HG03175 (cell line): ENCODE results near the gene TPGS2.
A peak's percentile ranks its signal among the peaks of the same experiment; 100 is the strongest.
"Not testable (repeated sequence)": the region's sequence is repeated elsewhere in the genome, so short reads cannot be mapped to it uniquely, and the experiment has no call there.

Experiments used
- ATAC-seq: cut with Tn5 transposase; IDR thresholded peaks from one replicate; pipeline ENCODE4 v1.9.1; 2021; ENCODE audit warnings: mild to moderate bottlenecking, moderate library complexity; ENCODE audit not compliant: unreplicated experiment

TPGS2 gene

GRCh38 chr18:36825526-36825925 is 3.3 kb downstream of the TPGS2 start:
- no peak for ATAC-seq

DNA sequence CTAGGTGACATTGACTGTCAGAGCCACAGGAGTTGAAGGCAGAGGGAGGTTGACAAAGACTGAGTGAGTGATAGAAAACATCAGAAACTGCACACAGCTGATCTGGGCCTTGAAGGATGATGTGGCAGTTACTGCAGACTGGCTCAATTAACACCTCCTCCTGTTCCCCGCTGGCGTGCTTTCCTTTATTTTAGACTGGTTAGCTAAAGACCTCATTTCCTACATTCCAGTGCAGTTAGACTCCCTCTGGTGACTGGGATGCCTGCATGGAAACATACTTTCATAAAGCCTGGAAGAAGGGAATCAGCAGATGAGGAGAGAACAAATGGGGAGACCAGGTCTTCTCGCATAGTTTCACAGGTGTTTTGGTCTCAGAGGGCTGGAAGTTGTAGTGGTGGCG is 7.1 kb downstream of the TPGS2 start:
- no peak for ATAC-seq

GRCh38 chr18:36819621-36820020 is 9.2 kb downstream of the TPGS2 start:
- ATAC-seq: no peak

- no peak for ATAC-seq
These were observed 10.2 kb downstream of the TPGS2 start for GRCh38 chr18:36818652-36819051.

DNA sequence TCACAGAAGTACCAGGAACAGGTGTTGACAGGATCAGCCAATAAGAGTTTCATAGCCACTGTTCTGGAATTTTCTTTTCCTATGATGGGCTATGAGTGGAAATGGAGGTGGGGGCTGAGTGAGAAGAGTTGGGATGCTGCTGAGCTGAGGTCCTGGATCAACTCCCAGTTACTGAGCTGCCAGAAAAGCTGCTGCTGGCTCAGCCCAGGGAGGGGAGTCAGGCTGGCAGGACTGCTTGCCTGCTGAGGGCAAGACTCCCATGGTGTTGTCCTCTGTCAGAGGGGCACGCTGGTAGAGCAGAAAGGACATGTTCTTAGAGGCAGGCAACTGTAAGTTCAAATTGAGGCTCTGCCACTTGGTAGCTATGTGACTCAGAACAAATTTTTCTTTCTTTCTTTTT is 11.8 kb downstream of the TPGS2 start:
- ATAC-seq: no peak

- ATAC-seq: not testable (repeated sequence)
These were observed 12.7 kb downstream of the TPGS2 start for GRCh38 chr18:36816096-36816495.

DNA sequence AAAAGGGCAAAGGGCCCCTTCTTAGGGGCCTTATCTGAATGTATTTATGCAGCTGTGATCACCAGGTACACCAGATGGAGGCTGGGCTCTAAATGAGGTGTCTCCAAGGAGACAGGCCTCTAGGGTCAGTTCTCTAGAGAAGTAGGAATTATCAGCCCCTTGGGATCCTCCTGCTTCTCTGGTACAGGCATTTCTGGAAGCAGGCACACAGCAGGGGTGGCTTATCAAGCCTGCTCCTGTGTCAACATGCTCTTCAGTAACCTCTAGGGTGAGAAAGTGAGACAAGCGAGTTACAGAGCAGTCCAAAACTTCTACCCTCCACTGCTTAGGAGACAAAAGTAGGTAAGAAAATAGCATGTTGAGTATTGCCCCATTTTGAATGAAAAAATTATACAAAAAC is 13.8 kb downstream of the TPGS2 start:
- no peak for ATAC-seq

DNA sequence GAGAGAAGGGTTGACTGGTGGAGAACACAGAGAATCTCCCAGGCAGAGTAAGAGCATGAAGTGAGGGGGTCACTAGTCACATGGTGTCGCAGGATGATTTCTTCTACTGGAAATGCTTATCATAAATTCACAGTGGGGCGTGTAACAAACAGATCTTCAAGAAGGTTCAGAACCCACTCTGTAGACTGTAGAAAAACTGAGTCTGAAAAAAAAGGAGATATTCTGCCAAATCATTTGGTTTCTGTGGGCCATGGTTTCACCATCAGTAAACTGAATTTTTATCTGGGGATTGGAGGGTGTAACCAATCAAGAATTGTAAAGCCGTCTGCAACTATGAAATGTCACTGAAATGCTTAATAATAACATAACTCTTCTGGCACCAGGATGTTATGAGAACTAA is 15.0 kb downstream of the TPGS2 start:
- no peak for ATAC-seq

DNA sequence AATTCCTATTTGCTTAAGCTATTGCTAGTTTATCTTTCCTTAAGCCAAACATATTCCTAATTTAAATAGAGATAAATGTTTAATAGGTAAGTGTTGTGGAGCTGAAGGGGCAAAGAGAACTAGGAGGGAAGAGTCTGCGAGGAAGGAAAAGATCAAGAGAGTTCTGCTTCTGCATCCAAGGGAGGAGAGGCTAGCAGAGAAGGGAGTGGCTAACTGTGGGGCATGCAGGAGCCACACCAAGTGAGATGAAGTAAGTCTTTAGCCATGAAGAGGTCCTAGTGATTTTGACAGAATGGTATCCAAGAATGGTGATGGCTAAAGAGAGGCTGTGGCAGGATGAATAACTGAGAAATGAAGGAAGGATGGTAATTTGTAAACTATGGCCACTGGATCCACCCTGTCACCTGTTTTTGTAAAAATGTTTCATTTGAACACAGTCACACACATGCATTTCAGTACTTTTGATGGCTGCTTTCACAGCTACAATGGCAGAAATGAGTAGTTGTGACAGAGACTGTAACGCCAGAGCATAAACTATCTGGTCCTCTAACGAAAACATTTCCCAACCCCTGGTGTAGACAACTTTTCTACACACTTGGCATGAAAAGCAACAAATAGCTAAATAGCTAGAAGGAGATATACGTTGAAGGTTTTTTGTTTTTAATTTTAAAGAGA is 15.6 kb downstream of the TPGS2 start:
- no peak for ATAC-seq

DNA sequence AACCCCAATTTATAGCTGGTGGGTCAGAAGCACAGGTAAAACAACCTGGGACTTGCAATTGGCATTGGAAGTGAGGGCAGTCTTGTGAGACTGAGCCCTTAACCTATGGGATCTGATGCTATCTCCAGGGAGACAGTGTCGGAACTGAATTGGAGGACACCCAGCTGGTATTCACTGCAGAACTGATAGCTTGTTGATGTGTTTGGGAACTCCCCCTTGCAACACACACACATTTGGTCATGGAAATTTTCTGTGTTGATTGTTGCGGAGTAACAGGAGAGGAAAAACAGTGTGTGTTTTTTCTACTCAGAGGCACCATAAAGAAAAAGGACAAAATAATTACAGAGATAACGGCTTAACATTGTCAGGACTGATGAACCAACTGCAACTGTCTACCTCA is 16.1 kb downstream of the TPGS2 start:
- no peak for ATAC-seq

DNA sequence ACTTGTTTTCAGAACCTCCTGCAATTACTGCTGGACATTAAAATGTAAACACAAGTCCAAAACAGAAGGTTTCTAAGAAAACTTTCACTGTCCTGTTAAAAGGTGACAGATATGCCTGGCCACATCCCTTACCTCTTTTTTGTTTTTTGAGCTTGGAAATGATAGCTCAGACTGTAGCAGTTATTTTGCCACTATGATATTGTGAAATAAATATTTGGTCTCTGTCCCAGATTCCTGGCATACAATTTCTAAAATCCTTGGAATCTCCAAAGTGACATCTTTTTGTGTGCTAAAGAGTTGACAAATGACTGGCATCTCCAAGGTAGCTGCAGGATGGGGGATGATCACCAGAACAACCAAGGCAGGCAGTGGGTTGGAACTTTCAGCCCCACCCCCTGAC is 16.8 kb downstream of the TPGS2 start:
- ATAC-seq: no peak

DNA sequence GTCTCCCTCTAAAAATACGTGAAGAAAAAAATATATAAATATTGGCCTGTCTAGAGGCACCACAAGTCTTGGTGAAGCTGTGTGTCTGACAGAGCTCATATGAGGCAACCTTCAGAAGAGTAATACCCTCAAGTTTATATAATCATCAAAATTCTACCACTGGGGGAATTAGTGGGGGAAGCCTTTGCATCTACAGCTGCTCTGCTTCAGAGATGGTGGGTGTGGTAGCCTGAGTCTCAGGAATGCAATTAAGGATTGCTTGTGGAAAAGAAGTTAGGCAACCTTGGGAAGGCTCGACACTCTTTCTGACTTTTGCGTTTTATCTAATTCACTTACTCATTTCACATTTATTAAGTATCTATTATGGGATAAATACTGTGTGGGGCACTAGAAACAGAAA is 17.4 kb downstream of the TPGS2 start:
- no peak for ATAC-seq

- ATAC-seq: peak; percentile 96
These were observed 19.0 kb downstream of the TPGS2 start for GRCh38 chr18:36809590-36810381.

- ATAC-seq: no peak
These were observed 20.1 kb downstream of the TPGS2 start for GRCh38 chr18:36808681-36809080.

GRCh38 chr18:36805105-36805504 is 23.7 kb downstream of the TPGS2 start:
- ATAC-seq: no peak

- ATAC-seq: no peak
These were observed 29.9 kb downstream of the TPGS2 start for GRCh38 chr18:36798738-36799473.

- ATAC-seq: no peak
These were observed 36.0 kb downstream of the TPGS2 start for GRCh38 chr18:36792634-36793283.

- no peak for ATAC-seq
These were observed 42.1 kb downstream of the TPGS2 start for GRCh38 chr18:36786686-36787085.

GRCh38 chr18:36783792-36784191 is 45.0 kb downstream of the TPGS2 start:
- no peak for ATAC-seq

GRCh38 chr18:36782710-36783109 is 46.1 kb downstream of the TPGS2 start:
- no peak for ATAC-seq

DNA sequence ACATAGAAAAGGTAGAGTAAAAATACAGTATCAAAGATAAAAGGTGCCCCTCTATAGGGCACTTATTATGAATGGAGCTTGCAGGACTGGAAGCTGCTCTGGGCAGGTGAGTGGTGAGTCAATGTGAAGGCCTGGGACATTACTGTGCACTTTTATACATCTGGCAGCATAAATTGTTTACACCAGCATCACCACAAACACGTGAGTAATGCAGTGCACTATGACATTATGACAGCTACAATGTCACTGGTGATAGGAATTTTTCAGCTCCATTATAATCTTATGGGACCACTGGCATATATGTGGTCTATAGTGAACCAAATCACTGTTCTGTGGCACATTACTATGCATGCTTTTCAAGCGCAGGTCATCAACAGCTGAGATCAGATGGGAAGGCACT is 48.1 kb downstream of the TPGS2 start:
- no peak for ATAC-seq
